22Rv1 (cell line): ENCODE results near the gene LONP2.

Experiments
- CTCF ChIP-seq: fragments of 450-650 bp; IDR thresholded peaks from 2 replicates; pipeline ENCODE4 v1.5.1; 2017; ENCODE audit warnings: mild to moderate bottlenecking
- ZFX ChIP-seq: fragments of 450-650 bp; IDR thresholded peaks from 2 replicates; pipeline ENCODE4 v1.6.1; 2017; ENCODE audit warnings: antibody characterized with exemption, borderline replicate concordance

GRCh38 chr16:48223490-48223889, 20.6 kb upstream of the LONP2 start:
- TF ChIP-seq CTCF (no peak), ZFX (no peak)
